HCT116 (cell line): ENCODE data around the gene MAP7. TPM values are rescaled to one million over a fixed set of nuclear protein-coding genes. Genes with fewer than 3 reads are reported as not detected.

Experiments
- ATAC-seq: fragments of 200-7000 bp; cut with Tn5 transposase; 2 replicates; pipeline ENCODE4 v1.9.1; 2020; ENCODE audit warnings: mild to moderate bottlenecking, moderate library complexity
- BruUV-seq: library from RNA; stranded (reverse); fragments of 400-500 nt; replicated peaks from 2 replicates; lab custom pipeline; 2021; lab: Mats Ljungman, UMichigan
- CTCF ChIA-PET: fragments of 300-600 bp; sonication (Branson Sonifier 250); formaldehyde crosslinking; loops from one replicate; lab custom pipeline; 2021; ENCODE audit warnings: antibody characterized with exemption; lab: Charles Lee
- POLR2A ChIA-PET: fragments of 300-600, 350-600 bp; sonication (Branson Sonifier 250); formaldehyde crosslinking; loops from one replicate; lab custom pipeline; 2021; ENCODE audit warnings: antibody characterized with exemption; lab: Charles Lee
- RAD21 ChIA-PET, 2 experiments: fragments of 300-600 bp; sonication (Branson Sonifier 250); formaldehyde crosslinking; loops; one replicate each; lab custom pipeline; 2023; ENCODE audit warnings: low total read pairs in 2 of 2; ENCODE audit not compliant: uncharacterized antibody in 2 of 2, unreplicated experiment in 2 of 2, low non-redundant PET in 1 of 2; lab: Charles Lee
- DNase-seq: peaks from one replicate; pipeline ENCODE4 v3.0.0-alpha.2; 2010; ENCODE audit warnings: low read depth, low spot score
- H2AFZ ChIP-seq: fragments of 200-600 bp; shearing (Covaris generic), sonication (generic); 2 replicates; pipeline ENCODE4 v1.6.1; 2017; ENCODE audit warnings: low read depth, mixed run types, mixed read lengths, antibody characterized with exemption, low read length; ENCODE audit not compliant: poor library complexity, severe bottlenecking
- H3K27ac ChIP-seq: 2 replicates; pipeline ENCODE4 v1.5.1; 2012; ENCODE audit warnings: low read depth, low read length
- H3K27me3 ChIP-seq: fragments of 200-600 bp; sonication (generic); 2 replicates; pipeline ENCODE4 v1.6.1; 2016; ENCODE audit warnings: mixed run types, low read length, mixed read lengths; ENCODE audit not compliant: insufficient read depth
- H3K36me3 ChIP-seq, 2 experiments: fragments of 200-500 bp in 1 of 2; fragments of 200-600 bp in 1 of 2; sonication (Bioruptor generic) in 1 of 2; sonication (generic) in 1 of 2; 2 replicates each; pipeline versions ENCODE4 v1.5.1 to v1.6.1; 2014 to 2016; ENCODE audit warnings: low read length in 2 of 2, inconsistent platforms in 1 of 2, mixed read lengths in 1 of 2, mixed run types in 1 of 2; ENCODE audit not compliant: insufficient read depth in 2 of 2, control insufficient read depth in 1 of 2
- H3K4me1 ChIP-seq, 2 experiments: fragments of 200-600 bp in 1 of 2; sonication (generic) in 1 of 2; 2 replicates each; pipeline versions ENCODE4 v1.5.1 to v1.6.1; 2012 to 2017; ENCODE audit warnings: low read length in 2 of 2, inconsistent platforms in 1 of 2, mild to moderate bottlenecking in 1 of 2, mixed read lengths in 1 of 2, mixed run types in 1 of 2, moderate library complexity in 1 of 2; ENCODE audit not compliant: insufficient read depth in 2 of 2, control insufficient read depth in 1 of 2
- H3K4me2 ChIP-seq: fragments of 200-600 bp; sonication (generic); 2 replicates; pipeline ENCODE4 v1.6.1; 2017; ENCODE audit warnings: mixed run types, low read length, mixed read lengths
- H3K4me3 ChIP-seq, 2 experiments: fragments of 200-600 bp in 1 of 2; sonication (generic) in 1 of 2; replicated peaks in 1 of 2; 2 replicates each; pipeline ENCODE4 v1.5.1; 2011 to 2016; ENCODE audit warnings: low read length in 2 of 2, control low read depth in 1 of 2, low read depth in 1 of 2, mild to moderate bottlenecking in 1 of 2, mixed read lengths in 1 of 2, mixed run types in 1 of 2
- H3K79me2 ChIP-seq: fragments of 200-600 bp; sonication (generic); 2 replicates; pipeline ENCODE4 v1.6.1; 2017; ENCODE audit warnings: mild to moderate bottlenecking, mixed run types, low read length, moderate library complexity, mixed read lengths; ENCODE audit not compliant: insufficient read depth
- H3K9ac ChIP-seq: fragments of 200-600 bp; sonication (generic); 2 replicates; pipeline ENCODE4 v1.6.1; 2016; ENCODE audit warnings: low read length, mixed read lengths
- H3K9me2 ChIP-seq: fragments of 200-600 bp; sonication (generic), shearing (Covaris generic); 2 replicates; pipeline ENCODE4 v1.6.1; 2017; ENCODE audit warnings: mixed run types, mild to moderate bottlenecking, moderate library complexity; ENCODE audit not compliant: insufficient read depth
- H3K9me3 ChIP-seq, 2 experiments: fragments of 200-500 bp in 1 of 2; fragments of 200-600 bp in 1 of 2; sonication (Bioruptor generic) in 1 of 2; sonication (generic) in 1 of 2; 2 replicates each; pipeline ENCODE4 v1.6.1; 2014 to 2017; ENCODE audit warnings: low read length in 2 of 2, mixed read lengths in 2 of 2, inconsistent platforms in 1 of 2, low read depth in 1 of 2, mild to moderate bottlenecking in 1 of 2, mixed run types in 1 of 2, moderate library complexity in 1 of 2; ENCODE audit not compliant: control insufficient read depth in 1 of 2, insufficient read depth in 1 of 2
- H4K20me1 ChIP-seq: fragments of 200-600 bp; sonication (generic), shearing (Covaris generic); 2 replicates; pipeline ENCODE4 v1.6.1; 2017; ENCODE audit warnings: mixed run types, mild to moderate bottlenecking, moderate library complexity; ENCODE audit not compliant: insufficient read depth
- CBX3 ChIP-seq: IDR thresholded peaks from 2 replicates; pipeline ENCODE4 v1.6.1; 2012; ENCODE audit warnings: low read depth
- CEBPB ChIP-seq: IDR thresholded peaks from 2 replicates; pipeline ENCODE4 v1.6.1; 2012; ENCODE audit warnings: low read depth
- EGR1 ChIP-seq: IDR thresholded peaks from 2 replicates; pipeline ENCODE4 v1.6.1; 2012; ENCODE audit warnings: low read depth
- ELF1 ChIP-seq: IDR thresholded peaks from 2 replicates; pipeline ENCODE4 v1.6.1; 2012; ENCODE audit warnings: low read depth, borderline replicate concordance
- POLR2A ChIP-seq: IDR thresholded peaks from 2 replicates; pipeline ENCODE4 v1.7.0; 2011; ENCODE audit warnings: borderline replicate concordance; ENCODE audit not compliant: insufficient read depth, insufficient read length; ENCODE audit errors: extremely low read depth
- POLR2AphosphoS5 ChIP-seq: IDR thresholded peaks from 2 replicates; pipeline ENCODE4 v1.6.1; 2011; ENCODE audit warnings: mild to moderate bottlenecking, low read depth, low read length, moderate library complexity
- RAD21 ChIP-seq: IDR thresholded peaks from 2 replicates; pipeline ENCODE4 v1.6.1; 2012; ENCODE audit warnings: low read depth, mild to moderate bottlenecking
- SIN3A ChIP-seq: IDR thresholded peaks from 2 replicates; pipeline ENCODE4 v1.6.1; 2012; ENCODE audit warnings: low read depth
- SP1 ChIP-seq: IDR thresholded peaks from 2 replicates; pipeline ENCODE4 v1.6.1; 2012; ENCODE audit warnings: low read depth
- TCF7L2 ChIP-seq: IDR thresholded peaks from 2 replicates; pipeline ENCODE4 v1.7.0; 2011; ENCODE audit warnings: borderline replicate concordance, inconsistent platforms; ENCODE audit not compliant: insufficient read depth, insufficient read length; ENCODE audit errors: extremely low read depth
- ZFX ChIP-seq: fragments of 450-650 bp; IDR thresholded peaks from 2 replicates; pipeline ENCODE4 v1.6.1; 2017
- ZNF274 ChIP-seq: fragments of 200-500 bp; sonication (Bioruptor generic); IDR thresholded peaks from 2 replicates; pipeline ENCODE4 v1.6.1; 2014; ENCODE audit warnings: mild to moderate bottlenecking, low read depth, low read length, inconsistent platforms
- intact Hi-C: fragments of 100-400 bp; cut with micrococcal nuclease; formaldehyde crosslinking; loops from 2 replicates; pipeline ENCODE4 v1.10.0; 2022
- total RNA-seq: library from RNA; stranded (reverse); gene quantifications from one replicate; pipeline ENCODE4 v1.2.1, GENCODE V29; 2021; ENCODE audit not compliant: unreplicated experiment
- TF ChIP-seq, protein P1 (sequence below), 3 experiments: fragments of 200-600 bp in 1 of 3; sonication (generic) in 1 of 3; IDR thresholded peaks in 2 of 3; conservative IDR thresholded peaks in 1 of 3; 2 replicates each; pipeline ENCODE4 v1.5.1; 2012 to 2017; ENCODE audit warnings: low read depth in 2 of 3, low read length in 2 of 3, antibody characterized with exemption in 1 of 3, borderline replicate concordance in 1 of 3, control low read depth in 1 of 3, mild to moderate bottlenecking in 1 of 3, mixed read lengths in 1 of 3, mixed run types in 1 of 3, moderate library complexity in 1 of 3; ENCODE audit not compliant: insufficient read depth in 1 of 3
- TF ChIP-seq, protein P2 (sequence below): IDR thresholded peaks from 2 replicates; pipeline ENCODE4 v1.6.1; 2012
- TF ChIP-seq, protein P3 (sequence below): IDR thresholded peaks from 2 replicates; pipeline ENCODE4 v1.6.1; 2011; ENCODE audit warnings: mild to moderate bottlenecking, low read length, moderate library complexity; ENCODE audit not compliant: insufficient replicate concordance; ENCODE audit errors: extremely low read depth

Gene MAP7
- total RNA-seq, 1 experiment from 2014 or later: 35.5 TPM

DNA sequence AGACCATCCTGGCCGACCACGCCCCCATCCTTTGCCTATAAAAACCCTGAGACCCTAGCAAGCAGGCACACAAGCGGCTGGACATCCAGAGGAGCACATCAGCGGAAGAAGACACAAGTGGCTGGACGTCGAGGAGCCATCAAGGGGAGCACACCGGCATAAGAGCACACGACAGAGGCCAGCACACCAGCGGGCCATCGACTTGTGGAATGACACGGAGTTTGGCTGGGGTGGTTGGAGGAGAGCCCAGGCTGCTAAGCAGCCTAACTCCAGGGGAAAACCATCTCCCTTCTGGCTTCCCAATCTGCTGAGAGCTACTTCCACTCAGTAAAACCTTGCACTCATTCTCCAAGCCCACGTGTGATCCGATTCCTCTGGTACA lies 215.8 kb downstream of the MAP7 start (continued):
- TF ChIP-seq CEBPB: no peak
- no peak for TF ChIP-seq POLR2AphosphoS5
- TF ChIP-seq, protein P1, sequence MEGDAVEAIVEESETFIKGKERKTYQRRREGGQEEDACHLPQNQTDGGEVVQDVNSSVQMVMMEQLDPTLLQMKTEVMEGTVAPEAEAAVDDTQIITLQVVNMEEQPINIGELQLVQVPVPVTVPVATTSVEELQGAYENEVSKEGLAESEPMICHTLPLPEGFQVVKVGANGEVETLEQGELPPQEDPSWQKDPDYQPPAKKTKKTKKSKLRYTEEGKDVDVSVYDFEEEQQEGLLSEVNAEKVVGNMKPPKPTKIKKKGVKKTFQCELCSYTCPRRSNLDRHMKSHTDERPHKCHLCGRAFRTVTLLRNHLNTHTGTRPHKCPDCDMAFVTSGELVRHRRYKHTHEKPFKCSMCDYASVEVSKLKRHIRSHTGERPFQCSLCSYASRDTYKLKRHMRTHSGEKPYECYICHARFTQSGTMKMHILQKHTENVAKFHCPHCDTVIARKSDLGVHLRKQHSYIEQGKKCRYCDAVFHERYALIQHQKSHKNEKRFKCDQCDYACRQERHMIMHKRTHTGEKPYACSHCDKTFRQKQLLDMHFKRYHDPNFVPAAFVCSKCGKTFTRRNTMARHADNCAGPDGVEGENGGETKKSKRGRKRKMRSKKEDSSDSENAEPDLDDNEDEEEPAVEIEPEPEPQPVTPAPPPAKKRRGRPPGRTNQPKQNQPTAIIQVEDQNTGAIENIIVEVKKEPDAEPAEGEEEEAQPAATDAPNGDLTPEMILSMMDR (IDR thresholded peaks at IDR 0.05 in 2 of 3, conservative IDR thresholded peaks at IDR 0.05 in 1 of 3; ENCODE audit: borderline replicate concordance in 1 of 3, insufficient read depth in 1 of 3, low read depth in 2 of 3, low read length in 2 of 3): no peak
- no peak for TF ChIP-seq TCF7L2
- TF ChIP-seq SIN3A: no peak
- no peak for TF ChIP-seq ELF1
- TF ChIP-seq EGR1: no peak

DNA sequence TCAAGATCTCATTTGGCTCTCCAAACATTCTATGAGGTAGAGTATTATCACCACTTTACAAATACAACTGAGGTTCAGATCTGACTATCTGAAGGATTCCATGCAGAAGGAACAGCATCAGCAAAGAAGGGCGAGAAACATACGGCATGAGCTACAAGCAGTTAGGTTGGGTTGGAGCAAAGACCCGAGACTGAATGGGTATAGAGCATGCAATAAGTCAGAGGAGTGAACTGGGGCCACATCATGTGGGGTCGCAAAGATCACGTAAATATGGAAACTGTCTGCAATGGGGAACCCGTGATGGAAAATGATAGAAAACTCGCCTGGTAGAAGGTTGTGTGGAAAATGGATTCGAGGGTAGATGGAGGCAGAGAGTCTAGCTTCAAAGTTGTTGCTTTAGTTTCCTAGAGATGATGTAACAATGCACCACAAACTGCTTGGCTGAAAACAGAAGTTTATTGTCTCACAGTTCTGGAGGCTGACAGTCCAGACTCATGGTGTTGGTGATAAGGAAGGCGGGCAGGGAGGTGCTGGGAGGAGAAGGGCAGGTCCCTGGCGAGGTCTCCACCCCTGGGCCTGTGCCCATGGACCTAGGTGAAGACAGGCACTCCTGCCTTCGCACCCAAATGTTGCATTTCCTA lies 216.3 kb downstream of the MAP7 start:
- no peaks in the 10 kb centered on the region for H3K79me2 ChIP-seq
- ChIA-PET POLR2A (no interaction called here), CTCF (interaction anchor here (1.1 kb wide), 1 partner anchor 9 kb away, joined by 3 read pairs; no protein-coding TSS in a partner anchor), RAD21 (no interaction called here)
- ATAC-seq (no peak), DNase-seq (no peak)
- no peak overlapping the region for H3K27ac ChIP-seq
- no peaks in the 10 kb centered on the region for H3K36me3 ChIP-seq
- BruUV-seq: no TSS peak
- no peaks in the 10 kb centered on the region for H3K9me3 ChIP-seq
- no peaks in the 10 kb centered on the region for H3K27me3 ChIP-seq
- intact Hi-C loops: no loop called here
- H4K20me1 ChIP-seq: no peaks in the 10 kb centered on the region
- no peak overlapping the region for H3K9ac ChIP-seq
- H3K4me3 ChIP-seq: no peak overlapping the region
- H3K4me2 ChIP-seq: no peak overlapping the region
- H2AFZ ChIP-seq: no peak overlapping the region
- H3K4me1 ChIP-seq: no peaks in the 10 kb centered on the region
- H3K9me2 ChIP-seq: no peaks in the 10 kb centered on the region
- no peak for TF ChIP-seq CEBPB
- TF ChIP-seq SP1: no peak
- no peak for TF ChIP-seq ZNF274
- TF ChIP-seq CBX3: no peak
- no peak for TF ChIP-seq RAD21
- no peak for TF ChIP-seq POLR2A
- TF ChIP-seq ZFX: no peak
- TF ChIP-seq, protein P2, sequence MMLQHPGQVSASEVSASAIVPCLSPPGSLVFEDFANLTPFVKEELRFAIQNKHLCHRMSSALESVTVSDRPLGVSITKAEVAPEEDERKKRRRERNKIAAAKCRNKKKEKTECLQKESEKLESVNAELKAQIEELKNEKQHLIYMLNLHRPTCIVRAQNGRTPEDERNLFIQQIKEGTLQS: no peak
- TF ChIP-seq, protein P1 (IDR thresholded peaks at IDR 0.05 in 2 of 3, conservative IDR thresholded peaks at IDR 0.05 in 1 of 3; ENCODE audit: borderline replicate concordance in 1 of 3, insufficient read depth in 1 of 3, low read depth in 2 of 3, low read length in 2 of 3): no peak
- TF ChIP-seq, protein P3, sequence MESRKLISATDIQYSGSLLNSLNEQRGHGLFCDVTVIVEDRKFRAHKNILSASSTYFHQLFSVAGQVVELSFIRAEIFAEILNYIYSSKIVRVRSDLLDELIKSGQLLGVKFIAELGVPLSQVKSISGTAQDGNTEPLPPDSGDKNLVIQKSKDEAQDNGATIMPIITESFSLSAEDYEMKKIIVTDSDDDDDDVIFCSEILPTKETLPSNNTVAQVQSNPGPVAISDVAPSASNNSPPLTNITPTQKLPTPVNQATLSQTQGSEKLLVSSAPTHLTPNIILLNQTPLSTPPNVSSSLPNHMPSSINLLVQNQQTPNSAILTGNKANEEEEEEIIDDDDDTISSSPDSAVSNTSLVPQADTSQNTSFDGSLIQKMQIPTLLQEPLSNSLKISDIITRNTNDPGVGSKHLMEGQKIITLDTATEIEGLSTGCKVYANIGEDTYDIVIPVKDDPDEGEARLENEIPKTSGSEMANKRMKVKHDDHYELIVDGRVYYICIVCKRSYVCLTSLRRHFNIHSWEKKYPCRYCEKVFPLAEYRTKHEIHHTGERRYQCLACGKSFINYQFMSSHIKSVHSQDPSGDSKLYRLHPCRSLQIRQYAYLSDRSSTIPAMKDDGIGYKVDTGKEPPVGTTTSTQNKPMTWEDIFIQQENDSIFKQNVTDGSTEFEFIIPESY: no peak
- TF ChIP-seq ELF1: no peak
